Neural progenitor cell (in vitro differentiated cells): Measurements from ENCODE around the gene DLG2.

ENCODE experiments used
- EZH2phosphoT487 ChIP-seq: fragments of 200-600 bp; sonication (generic); IDR thresholded peaks from 2 replicates; pipeline ENCODE4 v1.6.1; 2017; ENCODE audit warnings: antibody characterized with exemption
- TF ChIP-seq, protein P1 (sequence below): fragments of 200-600 bp; sonication (generic); IDR thresholded peaks from 2 replicates; pipeline ENCODE4 v1.5.1; 2017; ENCODE audit warnings: antibody characterized with exemption, mild to moderate bottlenecking

DNA sequence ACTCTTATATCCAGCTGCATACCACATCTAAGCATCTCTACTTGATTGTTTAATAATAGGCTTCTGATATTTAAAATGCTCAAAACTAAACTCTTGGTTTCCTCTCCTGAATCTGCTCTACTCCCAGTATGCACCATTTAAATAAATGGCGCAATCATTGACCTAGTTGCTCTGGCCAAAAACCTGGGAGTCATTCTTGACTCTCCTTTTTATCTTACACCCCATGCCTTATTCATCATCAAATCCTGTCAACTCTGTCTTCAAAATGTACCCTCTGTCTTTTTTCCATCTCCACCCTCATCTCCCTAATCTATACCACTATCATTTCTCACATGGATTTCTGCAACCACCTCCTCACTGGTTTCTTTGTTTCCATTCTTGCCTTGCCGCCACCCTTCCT lies 1941.4 kb downstream of the DLG2 start:
- TF ChIP-seq, protein P1, sequence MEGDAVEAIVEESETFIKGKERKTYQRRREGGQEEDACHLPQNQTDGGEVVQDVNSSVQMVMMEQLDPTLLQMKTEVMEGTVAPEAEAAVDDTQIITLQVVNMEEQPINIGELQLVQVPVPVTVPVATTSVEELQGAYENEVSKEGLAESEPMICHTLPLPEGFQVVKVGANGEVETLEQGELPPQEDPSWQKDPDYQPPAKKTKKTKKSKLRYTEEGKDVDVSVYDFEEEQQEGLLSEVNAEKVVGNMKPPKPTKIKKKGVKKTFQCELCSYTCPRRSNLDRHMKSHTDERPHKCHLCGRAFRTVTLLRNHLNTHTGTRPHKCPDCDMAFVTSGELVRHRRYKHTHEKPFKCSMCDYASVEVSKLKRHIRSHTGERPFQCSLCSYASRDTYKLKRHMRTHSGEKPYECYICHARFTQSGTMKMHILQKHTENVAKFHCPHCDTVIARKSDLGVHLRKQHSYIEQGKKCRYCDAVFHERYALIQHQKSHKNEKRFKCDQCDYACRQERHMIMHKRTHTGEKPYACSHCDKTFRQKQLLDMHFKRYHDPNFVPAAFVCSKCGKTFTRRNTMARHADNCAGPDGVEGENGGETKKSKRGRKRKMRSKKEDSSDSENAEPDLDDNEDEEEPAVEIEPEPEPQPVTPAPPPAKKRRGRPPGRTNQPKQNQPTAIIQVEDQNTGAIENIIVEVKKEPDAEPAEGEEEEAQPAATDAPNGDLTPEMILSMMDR = no peak
- TF ChIP-seq EZH2phosphoT487 = no peak
